ENCODE results near the gene VASN.

VASN gene

GRCh38 chr16:4372578-4373355 lies 1.1 kb downstream of the VASN start:
- DNase-seq (ENCODE audit: low read depth): no peak

DNA sequence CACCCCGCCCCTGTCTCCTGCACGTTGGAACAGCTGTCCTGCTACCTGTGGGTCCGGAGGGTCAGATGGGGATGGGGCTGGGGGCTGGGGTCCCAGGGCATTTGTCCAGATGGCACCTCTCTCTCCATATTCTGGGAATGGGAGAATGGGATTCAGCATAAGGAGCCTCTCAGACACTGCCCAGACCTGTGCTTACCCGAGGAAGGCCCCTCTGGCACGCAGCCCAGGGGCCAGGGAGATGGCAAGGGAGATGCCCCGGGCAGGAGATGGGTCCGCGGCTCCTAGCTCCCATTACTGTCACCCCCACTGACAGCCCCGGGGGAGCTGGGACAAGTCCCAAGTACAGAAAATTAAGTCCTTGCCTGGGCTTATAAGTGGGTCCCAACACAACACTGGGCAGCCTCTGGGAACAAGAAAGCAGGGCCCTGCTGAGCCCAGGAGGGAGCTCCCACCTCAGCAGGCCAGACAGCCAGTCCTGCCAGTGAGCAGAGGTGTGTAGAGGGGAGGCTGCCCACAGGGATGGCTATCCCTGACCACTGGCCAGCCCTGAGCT lies 1.8 kb downstream of the VASN start:
- DNase-seq (ENCODE audit: low read depth): no peak

GRCh38 chr16:4373909-4374742 lies 2.5 kb downstream of the VASN start:
- DNase-seq (ENCODE audit: low read depth): no peak

GRCh38 chr16:4375717-4376116 lies 4.1 kb downstream of the VASN start:
- DNase-seq (ENCODE audit: low read depth): no peak

DNA sequence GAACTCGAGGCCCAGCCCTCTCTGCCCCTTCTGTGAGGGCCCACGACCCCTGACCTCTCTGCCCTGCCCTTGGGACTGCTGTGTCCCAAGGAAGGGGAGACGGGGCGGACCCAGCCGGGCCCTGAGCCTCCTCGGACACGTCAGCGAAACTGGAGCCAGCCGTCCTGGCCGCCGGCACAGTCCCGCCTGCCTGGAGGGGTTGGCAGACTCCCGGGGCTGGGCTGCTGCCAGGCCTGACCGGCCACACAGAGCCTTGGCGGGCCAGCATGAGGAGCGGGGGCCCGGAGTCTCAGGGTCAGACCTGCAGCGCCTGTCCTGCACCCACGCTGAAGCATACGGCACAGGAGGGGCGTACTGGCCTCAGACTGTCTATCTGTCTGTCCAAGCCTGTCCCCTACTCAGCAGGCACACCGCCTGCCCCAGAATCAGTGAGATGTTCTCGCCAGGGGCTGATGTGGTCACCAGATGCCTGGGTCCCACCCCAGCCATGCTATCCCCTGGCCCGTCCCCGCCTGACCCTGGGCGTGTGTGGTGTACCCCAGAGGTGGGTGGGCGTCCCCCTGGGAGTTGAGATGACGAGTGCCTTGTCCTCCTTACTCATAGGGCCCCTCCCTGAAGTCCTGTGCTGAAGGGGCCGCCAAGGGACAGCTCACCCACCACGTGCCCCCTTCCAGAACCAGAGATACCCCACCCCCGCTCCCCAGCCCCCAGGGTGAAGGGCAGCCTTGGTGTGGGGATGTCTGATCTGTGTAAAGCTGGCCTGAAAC lies 4.7 kb downstream of the VASN start:
- DNase-seq (ENCODE audit: low read depth): no peak

DNA sequence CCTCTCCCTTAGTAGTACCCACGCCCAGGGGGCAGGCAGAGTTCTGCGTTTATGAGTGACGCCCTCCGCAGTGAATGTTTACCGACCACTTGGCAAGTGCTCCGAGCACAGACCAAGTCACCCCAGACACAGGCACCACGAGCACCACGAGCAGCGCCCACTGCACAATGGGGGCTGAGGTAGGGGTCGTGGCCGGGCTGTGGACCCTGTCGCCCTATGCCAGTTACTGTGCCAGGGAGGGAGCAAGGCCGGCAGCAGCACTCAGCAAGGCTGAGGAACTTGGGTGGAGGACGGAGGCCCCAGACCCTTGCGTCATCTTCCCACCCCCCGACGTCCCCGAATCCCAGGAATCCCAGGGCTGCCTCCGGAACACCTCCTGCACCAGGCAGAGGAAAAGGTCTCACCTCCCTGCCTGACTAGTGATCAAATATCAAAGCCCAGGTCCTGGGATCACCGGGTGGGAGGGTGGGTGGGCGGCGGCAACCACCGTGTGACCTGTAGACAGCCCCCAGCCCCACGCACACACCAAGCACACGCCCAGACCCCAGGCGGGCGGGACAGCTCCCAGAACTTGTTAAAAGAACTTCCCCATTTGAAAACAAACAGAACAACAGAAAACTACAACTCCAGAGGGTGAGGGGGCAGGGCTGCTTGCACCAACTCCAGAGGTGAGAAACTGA lies 5.4 kb downstream of the VASN start:
- no peak for DNase-seq (ENCODE audit: low read depth)

DNA sequence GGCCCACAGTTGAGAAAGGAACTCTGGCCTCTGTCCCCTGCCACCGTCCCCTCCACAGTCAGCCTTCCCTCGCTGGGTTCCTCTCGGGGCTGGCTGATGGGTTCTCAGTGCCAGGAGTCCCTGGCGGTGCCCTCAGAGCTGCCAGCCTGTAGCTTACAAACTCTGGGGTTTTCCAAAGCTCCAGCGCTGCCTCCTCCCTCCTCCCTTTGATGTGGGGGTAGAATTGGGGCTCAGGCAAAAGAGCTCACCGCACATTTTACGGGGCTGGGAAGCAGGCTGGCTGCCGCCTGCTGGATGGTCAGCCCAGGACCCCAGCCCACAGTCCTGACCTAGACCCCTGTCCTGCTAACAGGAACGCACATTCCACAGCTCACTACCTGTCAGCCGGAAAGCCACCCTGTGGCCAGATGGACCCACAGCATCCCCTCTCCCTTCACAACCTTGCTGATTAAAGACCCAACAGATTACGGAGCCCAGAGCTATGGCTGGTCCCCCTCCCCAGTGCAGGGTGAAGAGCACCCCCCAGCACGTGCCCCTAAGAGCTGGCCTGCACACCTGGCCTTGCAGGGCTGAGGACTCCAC lies 6.0 kb downstream of the VASN start:
- DNase-seq (ENCODE audit: low read depth): no peak

GRCh38 chr16:4378161-4378666 lies 6.6 kb downstream of the VASN start:
- DNase-seq (ENCODE audit: low read depth): no peak

GRCh38 chr16:4378999-4379690 lies 7.5 kb downstream of the VASN start:
- DNase-seq (ENCODE audit: low read depth): no peak

GRCh38 chr16:4380119-4381063 lies 8.7 kb downstream of the VASN start:
- no peak for DNase-seq (ENCODE audit: low read depth)

- no peak for DNase-seq (ENCODE audit: low read depth)
Measured at GRCh38 chr16:4381072-4381934, 9.7 kb downstream of the VASN start.

- DNase-seq (ENCODE audit: low read depth): no peak
Measured at GRCh38 chr16:4381935-4382794, 10.5 kb downstream of the VASN start.

DNA sequence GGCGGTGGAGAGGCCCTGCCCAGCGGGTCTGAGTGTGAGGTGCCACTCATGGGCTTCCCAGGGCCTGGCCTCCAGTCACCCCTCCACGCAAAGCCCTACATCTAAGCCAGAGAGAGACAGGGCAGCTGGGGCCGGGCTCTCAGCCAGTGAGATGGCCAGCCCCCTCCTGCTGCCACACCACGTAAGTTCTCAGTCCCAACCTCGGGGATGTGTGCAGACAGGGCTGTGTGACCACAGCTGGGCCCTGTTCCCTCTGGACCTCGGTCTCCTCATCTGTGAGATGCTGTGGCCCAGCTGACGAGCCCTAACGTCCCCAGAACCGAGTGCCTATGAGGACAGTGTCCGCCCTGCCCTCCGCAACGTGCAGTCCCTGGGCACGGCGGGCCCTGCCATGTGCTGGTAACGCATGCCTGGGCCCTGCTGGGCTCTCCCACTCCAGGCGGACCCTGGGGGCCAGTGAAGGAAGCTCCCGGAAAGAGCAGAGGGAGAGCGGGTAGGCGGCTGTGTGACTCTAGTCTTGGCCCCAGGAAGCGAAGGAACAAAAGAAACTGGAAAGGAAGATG lies 11.2 kb downstream of the VASN start:
- DNase-seq (ENCODE audit: low read depth): no peak

- no peak for DNase-seq (ENCODE audit: low read depth)
Measured at GRCh38 chr16:4383591-4384444, 12.2 kb downstream of the VASN start.

GRCh38 chr16:4384509-4384942 lies 12.9 kb downstream of the VASN start:
- no peak for DNase-seq (ENCODE audit: low read depth)

Measured in stimulated activated CD4-positive, alpha-beta T cell treated with anti-CD3 and anti-CD28 coated beads, Interleukin-2, amount 100 ng/mL, for 4 hours (primary cell).